WERI-Rb-1 (cell line): ENCODE measurements around the gene COX7A2L.

Source experiments
- DNase-seq: peaks from one replicate; pipeline ENCODE4 v3.0.0-alpha.2; 2020
- H3K27ac ChIP-seq: fragments of 250-450 bp; sonication (Bioruptor Pico); 2 replicates; pipeline ENCODE4 v1.5.1; 2020; ENCODE audit warnings: mild to moderate bottlenecking, moderate library complexity
- H3K27me3 ChIP-seq: fragments of 250-450 bp; sonication (Bioruptor Pico); 2 replicates; pipeline ENCODE4 v1.5.1; 2021; ENCODE audit warnings: mild to moderate bottlenecking, low read depth, moderate library complexity; ENCODE audit not compliant: insufficient read depth, severe bottlenecking
- H3K36me3 ChIP-seq: fragments of 250-450 bp; sonication (Bioruptor Pico); 2 replicates; pipeline ENCODE4 v1.5.1; 2020; ENCODE audit warnings: mild to moderate bottlenecking, moderate library complexity
- H3K4me3 ChIP-seq: 2 replicates; pipeline ENCODE4 v1.5.1; 2011; ENCODE audit warnings: low read depth, mild to moderate bottlenecking, control low read depth, low read length
- H3K9me3 ChIP-seq: fragments of 250-450 bp; sonication (Bioruptor Pico); 2 replicates; pipeline ENCODE4 v1.5.1; 2021; ENCODE audit warnings: mild to moderate bottlenecking, moderate library complexity; ENCODE audit not compliant: severe bottlenecking
- TF ChIP-seq, protein P1 (sequence below): IDR thresholded peaks from 2 replicates; pipeline ENCODE4 v1.5.1; 2011; ENCODE audit warnings: low read depth, mild to moderate bottlenecking, control low read depth, inconsistent platforms, low read length

Gene COX7A2L

DNA sequence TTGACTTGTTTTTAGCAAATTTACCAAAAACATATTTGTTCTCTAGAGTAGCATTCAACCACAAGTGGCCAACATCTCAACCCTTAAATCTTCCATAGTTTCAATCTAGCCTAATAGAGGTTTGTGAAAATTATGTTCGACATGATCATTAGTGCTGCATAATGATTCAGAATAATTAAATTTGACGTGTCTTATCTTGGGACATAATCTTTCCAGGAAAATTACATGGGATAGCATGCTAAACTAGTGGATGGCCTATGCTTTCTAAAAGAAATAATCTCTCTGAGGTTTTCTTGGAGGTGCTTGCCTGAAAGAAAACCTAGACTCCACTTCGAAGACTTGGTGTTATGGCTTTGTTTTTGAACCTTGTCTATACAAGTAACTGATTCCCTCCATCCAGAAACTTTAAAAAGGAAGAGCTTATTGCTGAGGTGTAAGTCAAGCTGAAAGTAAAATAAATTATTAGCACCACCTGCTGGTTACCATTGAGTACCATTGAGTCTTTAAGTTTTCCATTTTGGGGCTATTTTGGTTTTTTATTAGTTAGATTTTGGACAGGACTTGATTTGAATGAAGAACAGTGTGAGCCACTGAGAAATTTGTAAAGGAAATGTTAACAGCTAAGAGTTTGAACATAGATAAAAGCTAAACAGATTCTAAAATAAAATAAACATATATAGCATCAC lies 32.7 kb downstream of the COX7A2L start:
- H3K27ac ChIP-seq, result no peak overlapping the region
- DNase-seq, result no peak
- H3K9me3 ChIP-seq, result no peaks in the 10 kb centered on the region
- TF ChIP-seq, protein P1, sequence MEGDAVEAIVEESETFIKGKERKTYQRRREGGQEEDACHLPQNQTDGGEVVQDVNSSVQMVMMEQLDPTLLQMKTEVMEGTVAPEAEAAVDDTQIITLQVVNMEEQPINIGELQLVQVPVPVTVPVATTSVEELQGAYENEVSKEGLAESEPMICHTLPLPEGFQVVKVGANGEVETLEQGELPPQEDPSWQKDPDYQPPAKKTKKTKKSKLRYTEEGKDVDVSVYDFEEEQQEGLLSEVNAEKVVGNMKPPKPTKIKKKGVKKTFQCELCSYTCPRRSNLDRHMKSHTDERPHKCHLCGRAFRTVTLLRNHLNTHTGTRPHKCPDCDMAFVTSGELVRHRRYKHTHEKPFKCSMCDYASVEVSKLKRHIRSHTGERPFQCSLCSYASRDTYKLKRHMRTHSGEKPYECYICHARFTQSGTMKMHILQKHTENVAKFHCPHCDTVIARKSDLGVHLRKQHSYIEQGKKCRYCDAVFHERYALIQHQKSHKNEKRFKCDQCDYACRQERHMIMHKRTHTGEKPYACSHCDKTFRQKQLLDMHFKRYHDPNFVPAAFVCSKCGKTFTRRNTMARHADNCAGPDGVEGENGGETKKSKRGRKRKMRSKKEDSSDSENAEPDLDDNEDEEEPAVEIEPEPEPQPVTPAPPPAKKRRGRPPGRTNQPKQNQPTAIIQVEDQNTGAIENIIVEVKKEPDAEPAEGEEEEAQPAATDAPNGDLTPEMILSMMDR, result peak; percentile 18; the same call in 1 of the 2 replicates
- H3K36me3 ChIP-seq, result peaks cover 52% of the 10 kb centered on the region
- no peak overlapping the region for H3K4me3 ChIP-seq
- no peaks in the 10 kb centered on the region for H3K27me3 ChIP-seq

DNA sequence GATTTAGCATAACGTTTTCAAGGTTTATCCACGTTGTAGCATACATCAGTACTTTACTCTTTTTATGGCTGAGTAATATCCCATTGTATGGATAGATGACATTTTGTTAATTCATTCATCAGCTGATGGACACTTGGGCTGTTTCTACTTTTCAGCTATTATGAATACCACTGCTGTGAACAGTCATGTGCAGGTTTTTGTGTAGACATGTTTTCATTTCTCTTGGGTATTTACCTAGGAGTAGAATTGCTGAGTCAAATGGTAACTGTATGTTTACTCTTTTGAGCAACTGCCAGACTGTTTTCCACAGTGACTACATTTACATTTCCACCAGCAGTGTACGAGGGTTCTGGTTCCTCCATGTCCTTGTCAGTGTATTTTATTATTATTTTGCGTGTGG lies 33.9 kb downstream of the COX7A2L start:
- DNase-seq, result no peak
- H3K9me3 ChIP-seq, result no peaks in the 10 kb centered on the region
- no peaks in the 10 kb centered on the region for H3K27me3 ChIP-seq
- H3K36me3 ChIP-seq, result peaks cover 42% of the 10 kb centered on the region
- no peak overlapping the region for H3K27ac ChIP-seq
- TF ChIP-seq, protein P1, result no peak
- H3K4me3 ChIP-seq, result no peak overlapping the region

DNA sequence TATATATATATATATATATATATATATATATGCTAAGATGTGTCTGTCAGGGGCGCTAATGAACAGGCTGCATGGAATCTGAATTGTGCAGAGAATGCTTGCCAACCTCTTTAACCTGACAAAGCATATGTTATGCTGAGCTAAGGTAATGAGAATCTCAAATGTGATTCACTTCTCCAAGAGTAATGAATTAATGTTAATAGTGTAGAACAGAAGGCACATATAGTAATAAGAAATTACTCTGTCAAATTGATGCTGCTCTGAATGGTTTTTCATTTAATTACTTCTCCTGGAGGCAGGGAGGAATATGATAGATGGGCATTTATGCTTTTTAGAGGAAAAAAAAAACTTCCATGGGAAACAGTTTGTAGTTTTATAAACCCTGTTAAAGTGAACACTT lies 35.4 kb downstream of the COX7A2L start:
- H3K9me3 ChIP-seq, result no peaks in the 10 kb centered on the region
- TF ChIP-seq, protein P1, result no peak
- DNase-seq, result no peak
- peaks cover 36% of the 10 kb centered on the region for H3K36me3 ChIP-seq
- no peaks in the 10 kb centered on the region for H3K27me3 ChIP-seq
- no peak overlapping the region for H3K27ac ChIP-seq
- no peak overlapping the region for H3K4me3 ChIP-seq

DNA sequence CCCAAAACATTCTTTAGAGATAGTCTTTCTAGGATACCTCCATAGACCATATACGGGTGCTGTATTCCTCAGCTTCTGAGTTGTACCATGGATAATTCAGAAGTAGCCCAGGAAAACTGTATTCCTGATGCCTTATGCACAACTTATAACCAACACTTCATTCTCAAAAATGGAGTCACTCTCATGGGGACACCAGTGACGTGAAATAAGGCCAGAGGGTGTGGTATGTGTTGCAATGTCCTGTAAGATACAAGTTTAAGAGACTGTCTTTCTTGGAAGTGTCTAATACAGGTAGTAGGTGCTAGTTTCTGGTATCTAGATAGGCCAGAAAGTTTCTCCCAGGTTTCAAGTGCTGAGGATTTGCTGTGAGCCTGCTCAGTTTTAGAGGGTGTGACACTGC lies 36.1 kb downstream of the COX7A2L start:
- H3K27me3 ChIP-seq, result no peaks in the 10 kb centered on the region
- H3K9me3 ChIP-seq, result no peaks in the 10 kb centered on the region
- DNase-seq, result no peak
- no peak overlapping the region for H3K4me3 ChIP-seq
- no peak overlapping the region for H3K27ac ChIP-seq
- TF ChIP-seq, protein P1, result no peak
- peaks cover 31% of the 10 kb centered on the region for H3K36me3 ChIP-seq

DNA sequence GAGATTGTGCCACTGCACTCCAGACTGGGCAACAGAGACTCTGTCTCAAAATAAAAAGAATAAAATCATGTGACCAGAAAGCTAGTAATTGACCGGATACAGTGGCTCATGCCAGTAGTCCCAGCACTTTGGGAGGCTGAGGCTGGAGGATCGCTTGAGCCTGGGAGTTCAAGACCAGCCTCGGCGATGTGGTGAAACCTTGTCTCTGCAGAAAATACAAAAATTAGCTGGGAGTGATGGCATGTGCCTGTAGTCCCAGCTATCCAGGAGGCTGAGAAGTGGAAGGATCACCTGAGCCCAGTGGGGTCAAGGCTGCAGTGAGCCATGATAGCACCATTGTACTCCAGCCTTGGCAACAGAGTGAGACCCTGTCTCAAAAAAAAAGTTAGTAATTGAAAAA lies 36.8 kb downstream of the COX7A2L start:
- no peak overlapping the region for H3K27ac ChIP-seq
- no peak for DNase-seq
- TF ChIP-seq, protein P1, result no peak

More for the DNA sequence above, 36.8 kb downstream of the COX7A2L start:
- H3K9me3 ChIP-seq, result no peaks in the 10 kb centered on the region
- no peak overlapping the region for H3K4me3 ChIP-seq
- no peaks in the 10 kb centered on the region for H3K27me3 ChIP-seq
- H3K36me3 ChIP-seq, result peaks cover 24% of the 10 kb centered on the region
